H4 (cell line): ENCODE measurements around the gene SHISA7. TPM values are rescaled to one million over a fixed set of nuclear protein-coding genes. Genes with fewer than 3 reads are reported as not detected.
A peak's percentile ranks its signal among the peaks of the same experiment; 100 is the strongest.
"Not testable (repeated sequence)": the region's sequence is repeated elsewhere in the genome, so short reads cannot be mapped to it uniquely, and the experiment has no call there.

Source experiments
- DNase-seq: peaks from one replicate; pipeline ENCODE4 v3.0.0-alpha.2; 2015; ENCODE audit warnings: low spot score
- total RNA-seq: library from RNA; depleted of rRNA; stranded (reverse); fragments of >200 nt; shearing (Covaris generic); gene quantifications from 2 replicates; pipeline ENCODE4 v1.2.3, GENCODE V29; 2014

The SHISA7 gene
- total RNA-seq, 1 experiment from 2014 or later, result not detected

- no peak for DNase-seq
These were observed 3.0 kb upstream of the SHISA7 start for GRCh38 chr19:55446060-55446459.

GRCh38 chr19:55444646-55445045 lies 1.5 kb upstream of the SHISA7 start:
- DNase-seq, result no peak

- DNase-seq, result no peak
These were observed 852 bp upstream of the SHISA7 start for GRCh38 chr19:55443824-55444480.

- no peak for DNase-seq
These were observed 633 bp downstream of the SHISA7 start for GRCh38 chr19:55442372-55442961.

GRCh38 chr19:55441692-55442321 lies 1.3 kb downstream of the SHISA7 start:
- DNase-seq, result no peak

- DNase-seq, result no peak
These were observed 1.8 kb downstream of the SHISA7 start for GRCh38 chr19:55441319-55441691.

- no peak for DNase-seq
These were observed 2.5 kb downstream of the SHISA7 start for GRCh38 chr19:55440411-55441105.

- DNase-seq, result peak; percentile 25
These were observed 4.0 kb downstream of the SHISA7 start for GRCh38 chr19:55439052-55439451.

GRCh38 chr19:55437410-55437809 lies 5.7 kb downstream of the SHISA7 start:
- peak; percentile 88 for DNase-seq

GRCh38 chr19:55436847-55437246 lies 6.3 kb downstream of the SHISA7 start:
- DNase-seq, result no peak

- DNase-seq, result no peak
These were observed 8.1 kb downstream of the SHISA7 start for GRCh38 chr19:55435020-55435419.

GRCh38 chr19:55434356-55434919 lies 8.7 kb downstream of the SHISA7 start:
- no peak for DNase-seq

- no peak for DNase-seq
These were observed 9.8 kb downstream of the SHISA7 start for GRCh38 chr19:55433292-55433691.

- DNase-seq, result peak; percentile 25
These were observed 10.7 kb downstream of the SHISA7 start for GRCh38 chr19:55432241-55432959.

GRCh38 chr19:55431183-55431582 lies 11.9 kb downstream of the SHISA7 start:
- no peak for DNase-seq

GRCh38 chr19:55426042-55426441 lies 17.1 kb downstream of the SHISA7 start:
- no peak for DNase-seq

- no peak for DNase-seq
These were observed 18.6 kb downstream of the SHISA7 start for GRCh38 chr19:55424518-55424917.

GRCh38 chr19:55423225-55424005 lies 19.7 kb downstream of the SHISA7 start:
- DNase-seq, result no peak

GRCh38 chr19:55421281-55421680 lies 21.8 kb downstream of the SHISA7 start:
- not testable (repeated sequence) for DNase-seq

GRCh38 chr19:55419624-55420236 lies 23.4 kb downstream of the SHISA7 start:
- no peak for DNase-seq
